Measurements from ENCODE around the gene TCN2. TPM values are rescaled to one million over a fixed set of nuclear protein-coding genes. Genes with fewer than 3 reads are reported as not detected.
A peak's percentile ranks its signal among the peaks of the same experiment; 100 is the strongest.
"Not testable (repeated sequence)": the region's sequence is repeated elsewhere in the genome, so short reads cannot be mapped to it uniquely, and the experiment has no call there.

TCN2 gene
- total RNA-seq, 4 donors from 2014 or later = 26.3 to 55.1 (median 41.4) TPM

DNA sequence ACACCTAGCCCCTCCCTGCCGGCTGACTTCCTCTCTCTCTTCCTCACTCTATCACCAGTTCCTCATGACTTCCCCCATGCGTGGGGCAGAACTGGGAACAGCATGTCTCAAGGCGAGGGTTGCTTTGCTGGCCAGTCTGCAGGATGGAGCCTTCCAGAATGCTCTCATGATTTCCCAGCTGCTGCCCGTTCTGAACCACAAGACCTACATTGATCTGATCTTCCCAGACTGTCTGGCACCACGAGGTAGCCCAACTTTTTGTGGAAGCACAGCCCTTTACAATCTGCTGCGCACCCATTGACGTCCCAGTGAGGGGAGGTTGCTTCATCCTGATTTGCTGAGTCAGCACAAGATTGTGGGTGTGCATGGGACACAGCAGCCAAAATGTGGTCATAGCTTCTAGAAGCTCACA, 8.6 kb downstream of the TCN2 start:
- H3K27me3 ChIP-seq = no peaks in the 10 kb centered on the region
- no peaks in the 10 kb centered on the region for H3K4me1 ChIP-seq
- H3K9me3 ChIP-seq = no peaks in the 10 kb centered on the region
- no peak overlapping the region for H3K4me3 ChIP-seq (replicated peaks in 1 of 3)
- no peak overlapping the region for H3K27ac ChIP-seq
- peaks cover 12 to 19% of the 10 kb centered on the region in 2 donors for H3K36me3 ChIP-seq
- WGBS, 2 donors = 83 to 86% methylated on average over 6 to 7 of the region's 7 CpGs
- intact Hi-C loops (cut with DNase I) = no loop called here
- TF ChIP-seq POLR2A (IDR thresholded peaks at IDR 0.05) = no peak
- TF ChIP-seq, protein P1, sequence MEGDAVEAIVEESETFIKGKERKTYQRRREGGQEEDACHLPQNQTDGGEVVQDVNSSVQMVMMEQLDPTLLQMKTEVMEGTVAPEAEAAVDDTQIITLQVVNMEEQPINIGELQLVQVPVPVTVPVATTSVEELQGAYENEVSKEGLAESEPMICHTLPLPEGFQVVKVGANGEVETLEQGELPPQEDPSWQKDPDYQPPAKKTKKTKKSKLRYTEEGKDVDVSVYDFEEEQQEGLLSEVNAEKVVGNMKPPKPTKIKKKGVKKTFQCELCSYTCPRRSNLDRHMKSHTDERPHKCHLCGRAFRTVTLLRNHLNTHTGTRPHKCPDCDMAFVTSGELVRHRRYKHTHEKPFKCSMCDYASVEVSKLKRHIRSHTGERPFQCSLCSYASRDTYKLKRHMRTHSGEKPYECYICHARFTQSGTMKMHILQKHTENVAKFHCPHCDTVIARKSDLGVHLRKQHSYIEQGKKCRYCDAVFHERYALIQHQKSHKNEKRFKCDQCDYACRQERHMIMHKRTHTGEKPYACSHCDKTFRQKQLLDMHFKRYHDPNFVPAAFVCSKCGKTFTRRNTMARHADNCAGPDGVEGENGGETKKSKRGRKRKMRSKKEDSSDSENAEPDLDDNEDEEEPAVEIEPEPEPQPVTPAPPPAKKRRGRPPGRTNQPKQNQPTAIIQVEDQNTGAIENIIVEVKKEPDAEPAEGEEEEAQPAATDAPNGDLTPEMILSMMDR (IDR thresholded peaks at IDR 0.05) = no peak
- DNase-seq = no peak

DNA sequence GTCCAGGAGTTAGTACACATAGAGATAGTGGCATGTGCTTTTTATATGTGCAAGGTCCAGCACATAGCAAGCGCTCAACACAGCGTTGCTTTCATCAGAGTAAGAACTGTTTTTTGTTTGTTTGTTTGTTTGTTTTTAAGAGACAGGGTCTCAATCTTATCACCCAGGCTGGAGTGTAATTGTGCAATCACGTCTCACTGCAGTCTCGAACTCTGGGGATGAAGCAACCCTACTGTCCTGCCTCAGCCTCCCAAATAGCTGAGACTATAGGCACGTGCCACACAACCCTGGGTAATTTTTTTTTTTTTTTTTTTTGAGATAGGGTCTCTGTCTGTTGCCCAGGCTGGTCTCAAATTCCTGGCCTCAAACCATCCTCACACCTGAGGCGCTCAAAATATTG, 10.8 kb downstream of the TCN2 start:
- no peak for DNase-seq
- H3K36me3 ChIP-seq = peaks cover 12 to 17% of the 10 kb centered on the region in 2 donors
- WGBS, 2 donors = 92 to 93% methylated on average over 6 of the region's 6 CpGs
- no peak overlapping the region for H3K4me3 ChIP-seq (replicated peaks in 1 of 3)
- no peaks in the 10 kb centered on the region for H3K4me1 ChIP-seq
- TF ChIP-seq, protein P1 (IDR thresholded peaks at IDR 0.05) = no peak
- no peak for TF ChIP-seq POLR2A (IDR thresholded peaks at IDR 0.05)
- H3K27ac ChIP-seq = no peak overlapping the region
- H3K27me3 ChIP-seq = no peaks in the 10 kb centered on the region
- H3K9me3 ChIP-seq = no peaks in the 10 kb centered on the region
- intact Hi-C loops (cut with DNase I) = no loop called here

DNA sequence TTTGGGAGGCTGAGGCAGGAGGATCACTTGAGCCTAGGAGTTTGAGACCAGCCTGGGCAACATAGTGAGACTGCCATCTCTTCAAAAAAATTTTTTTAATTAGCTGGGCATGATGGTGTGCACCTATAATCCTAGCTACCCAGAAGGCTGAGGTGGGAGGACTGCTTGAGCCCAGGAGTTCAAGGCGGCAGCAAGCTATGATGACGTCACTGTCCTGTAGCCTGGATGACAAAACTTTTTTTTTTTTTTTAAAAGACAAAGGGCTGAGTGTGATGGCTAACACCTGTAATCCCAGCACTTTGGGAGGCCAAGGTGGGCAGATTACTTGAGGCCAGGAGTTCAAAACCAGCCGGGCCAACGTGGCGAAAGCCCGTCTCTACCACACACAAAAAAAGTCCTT, 12.9 kb downstream of the TCN2 start:
- H3K4me3 ChIP-seq (replicated peaks in 1 of 3); H3K9me3 ChIP-seq; H3K4me1 ChIP-seq; intact Hi-C loops (cut with DNase I); DNase-seq; H3K27me3 ChIP-seq; H3K27ac ChIP-seq: not testable (repeated sequence)
- 92 to 98% methylated on average over 6 of the region's 6 CpGs for WGBS, 2 donors
- peaks cover 4 to 16% of the 10 kb centered on the region in 2 donors for H3K36me3 ChIP-seq

DNA sequence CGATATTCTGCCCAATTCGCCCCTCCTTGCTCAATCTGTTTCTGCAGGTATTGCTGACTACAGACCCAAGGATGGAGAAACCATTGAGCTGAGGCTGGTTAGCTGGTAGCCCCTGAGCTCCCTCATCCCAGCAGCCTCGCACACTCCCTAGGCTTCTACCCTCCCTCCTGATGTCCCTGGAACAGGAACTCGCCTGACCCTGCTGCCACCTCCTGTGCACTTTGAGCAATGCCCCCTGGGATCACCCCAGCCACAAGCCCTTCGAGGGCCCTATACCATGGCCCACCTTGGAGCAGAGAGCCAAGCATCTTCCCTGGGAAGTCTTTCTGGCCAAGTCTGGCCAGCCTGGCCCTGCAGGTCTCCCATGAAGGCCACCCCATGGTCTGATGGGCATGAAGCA, 19.4 kb downstream of the TCN2 start:
- Histone ChIP-seq H3K27ac (no peak overlapping the region), H3K4me3 (replicated peaks in 1 of 3) (no peak overlapping the region), H3K36me3 (no peaks in the 10 kb centered on the region), H3K27me3 (no peaks in the 10 kb centered on the region), H3K4me1 (no peaks in the 10 kb centered on the region), H3K9me3 (no peaks in the 10 kb centered on the region)
- intact Hi-C loops (cut with DNase I) = no loop called here
- WGBS, 2 donors = 90 to 100% methylated on average over 3 of the region's 5 CpGs
- no peak for DNase-seq
- TF ChIP-seq POLR2A (IDR thresholded peaks at IDR 0.05) = no peak
- TF ChIP-seq, protein P1 (IDR thresholded peaks at IDR 0.05) = no peak

DNA sequence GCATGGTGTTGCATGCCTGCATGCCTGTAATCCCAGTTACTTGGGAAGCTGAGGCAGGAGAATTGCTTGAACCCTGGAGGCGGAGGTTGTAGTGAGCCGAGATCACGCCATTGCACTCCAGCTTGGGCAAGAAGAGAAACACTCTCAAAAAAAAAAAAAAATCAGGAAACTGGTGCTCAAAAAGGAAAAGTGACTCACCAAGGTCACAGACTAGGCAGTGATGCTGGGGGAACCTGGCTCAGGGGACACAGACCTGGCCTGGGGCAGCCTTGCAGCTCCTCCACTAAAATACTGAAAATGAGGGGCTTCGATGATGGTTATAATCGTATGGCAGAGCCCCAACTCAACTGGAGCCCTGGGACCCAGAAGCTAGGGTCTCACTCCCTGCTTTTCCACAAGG, 20.5 kb downstream of the TCN2 start:
- Histone ChIP-seq H3K27me3 (no peaks in the 10 kb centered on the region), H3K4me3 (replicated peaks in 1 of 3) (no peak overlapping the region), H3K4me1 (no peaks in the 10 kb centered on the region), H3K36me3 (no peaks in the 10 kb centered on the region), H3K27ac (no peak overlapping the region), H3K9me3 (no peaks in the 10 kb centered on the region)
- no peak for DNase-seq
- WGBS, 2 donors = 88 to 89% methylated on average over 5 of the region's 5 CpGs
- TF ChIP-seq, protein P1 (IDR thresholded peaks at IDR 0.05) = no peak
- TF ChIP-seq POLR2A (IDR thresholded peaks at IDR 0.05) = no peak
- intact Hi-C loops (cut with DNase I) = no loop called here

DNA sequence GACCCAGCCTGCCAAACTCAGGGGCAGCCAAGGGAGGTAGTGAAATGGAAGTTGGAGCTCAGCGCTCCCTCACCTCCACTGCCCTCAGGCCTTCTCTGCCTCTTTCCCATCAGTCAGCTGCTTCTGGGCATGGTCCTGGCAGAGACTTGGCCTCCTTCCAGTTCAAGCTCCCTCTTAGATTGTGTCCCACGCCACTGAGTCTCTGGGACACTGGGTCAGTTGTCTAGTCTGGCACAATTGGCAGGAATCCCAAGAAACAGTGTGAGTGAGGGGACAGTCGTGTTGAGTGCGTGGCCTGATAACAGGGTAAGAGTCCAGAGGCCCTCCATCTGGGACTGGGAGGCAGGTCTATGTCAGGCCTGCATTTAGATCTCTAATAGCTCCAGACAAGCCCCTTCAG, 21.5 kb downstream of the TCN2 start:
- H3K27ac ChIP-seq = no peak overlapping the region
- TF ChIP-seq, protein P1 (IDR thresholded peaks at IDR 0.05) = no peak
- no peak for TF ChIP-seq POLR2A (IDR thresholded peaks at IDR 0.05)
- peak; percentile 6 to 15 for DNase-seq
- intact Hi-C loops (cut with DNase I) = no loop called here
- no peak overlapping the region for H3K4me3 ChIP-seq (replicated peaks in 1 of 3)
- WGBS, 2 donors = 53 to 57% methylated on average over 2 to 4 of the region's 4 CpGs
- no peaks in the 10 kb centered on the region for H3K36me3 ChIP-seq
- H3K4me1 ChIP-seq = no peaks in the 10 kb centered on the region
- no peaks in the 10 kb centered on the region for H3K9me3 ChIP-seq
- H3K27me3 ChIP-seq = no peaks in the 10 kb centered on the region

DNA sequence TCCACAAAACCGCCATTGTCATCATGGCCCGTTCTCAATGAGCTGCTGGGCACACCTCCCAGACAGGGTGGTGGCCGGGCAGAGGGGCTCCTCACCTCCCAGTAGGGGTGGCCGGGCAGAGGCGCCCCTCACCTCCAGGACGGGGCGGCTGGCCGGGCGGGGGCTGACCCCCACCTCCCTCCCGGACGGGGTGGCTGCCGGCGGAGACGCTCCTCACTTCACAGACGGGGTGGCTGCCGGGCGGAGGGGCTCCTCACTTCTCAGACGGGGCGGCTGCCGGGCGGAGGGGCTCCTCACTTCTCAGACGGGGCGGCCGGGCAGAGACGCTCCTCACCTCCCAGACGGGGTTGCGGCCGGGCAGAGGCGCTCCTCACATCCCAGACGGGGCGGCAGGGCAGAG, 24.5 kb downstream of the TCN2 start:
- H3K27me3 ChIP-seq; H3K4me3 ChIP-seq (replicated peaks in 1 of 3); H3K36me3 ChIP-seq; DNase-seq; H3K9me3 ChIP-seq; intact Hi-C loops (cut with DNase I); H3K27ac ChIP-seq: not testable (repeated sequence)
- 91 to 95% methylated on average over 13 to 28 of the region's 31 CpGs for WGBS, 2 donors
- H3K4me1 ChIP-seq = peaks cover 15 to 16% of the 10 kb centered on the region in 2 donors

All from thyroid gland (tissue), 4 donors.